OCI-LY3 (cell line): ENCODE results near the gene ADD2.

Source experiments
- CTCF ChIP-seq: fragments of 200-600, 300-600 bp; sonication (generic); IDR thresholded peaks from 2 replicates; pipeline ENCODE4 v1.5.1; 2014; ENCODE audit warnings: antibody characterized with exemption, low read length, low read depth
- EZH2phosphoT487 ChIP-seq: fragments of 200-600 bp; shearing (Covaris generic); IDR thresholded peaks from 2 replicates; pipeline ENCODE4 v1.6.1; 2018; ENCODE audit warnings: antibody characterized with exemption, mixed run types, low read depth

GRCh38 chr2:70797506-70797905 is 29.5 kb upstream of the ADD2 start:
- no peak for TF ChIP-seq CTCF
- TF ChIP-seq EZH2phosphoT487 = no peak
